Activated CD4-positive, alpha-beta T cell treated with anti-CD3 and anti-CD28 coated beads for 36 hours (primary cell): Measurements from ENCODE around the gene KLHL3. TPM values are rescaled to one million over a fixed set of nuclear protein-coding genes. Genes with fewer than 3 reads are reported as not detected.

Experiments used
- ATAC-seq: fragments of 200-7000 bp; cut with Tn5 transposase; one replicate; pipeline ENCODE4 v1.10.0; 2021; ENCODE audit warnings: mild to moderate bottlenecking, moderate library complexity
- CTCF ChIA-PET: fragments of 350-600 bp; sonication (Branson Sonifier 250); formaldehyde crosslinking; loops from one replicate; lab custom pipeline; 2021; ENCODE audit warnings: antibody characterized with exemption; lab: Charles Lee
- POLR2A ChIA-PET: fragments of 350-600 bp; sonication (Branson Sonifier 250); formaldehyde crosslinking; loops from one replicate; lab custom pipeline; 2021; ENCODE audit warnings: antibody characterized with exemption, inconsistent platforms; lab: Charles Lee
- DNase-seq: peaks from one replicate; pipeline ENCODE4 v3.0.0-alpha.2; 2020
- H3K27ac Mint-ChIP-seq: one replicate; pipeline ENCODE4 v1.8.0; 2021; ENCODE audit warnings: mixed read lengths
- H3K27me3 Mint-ChIP-seq: one replicate; pipeline ENCODE4 v1.8.0; 2021; ENCODE audit warnings: mixed read lengths
- H3K36me3 Mint-ChIP-seq: one replicate; pipeline ENCODE4 v1.8.0; 2021; ENCODE audit warnings: low read depth, mixed read lengths
- H3K4me1 Mint-ChIP-seq: one replicate; pipeline ENCODE4 v1.8.0; 2021; ENCODE audit warnings: mixed read lengths
- H3K4me3 Mint-ChIP-seq: one replicate; pipeline ENCODE4 v1.8.0; 2021; ENCODE audit warnings: mild to moderate bottlenecking, moderate library complexity, mixed read lengths
- H3K9me3 Mint-ChIP-seq: one replicate; pipeline ENCODE4 v1.8.0; 2021; ENCODE audit warnings: low read depth, mixed read lengths
- intact Hi-C, 2 experiments: fragments of 100-400 bp; cut with DNase I in 1 of 2; cut with micrococcal nuclease in 1 of 2; formaldehyde crosslinking; loops; one replicate each; pipeline versions ENCODE4 v1.14.2 to v1.15.1; 2022 to 2024; cut with DNase I, micrococcal nuclease
- total RNA-seq, 2 experiments: library from RNA; stranded (reverse); gene quantifications; one replicate each; pipeline ENCODE4 v1.2.3, GENCODE V29; 2021

KLHL3 gene
- total RNA-seq, 2 experiments from 2014 or later: 6.8 to 10.8 TPM

DNA sequence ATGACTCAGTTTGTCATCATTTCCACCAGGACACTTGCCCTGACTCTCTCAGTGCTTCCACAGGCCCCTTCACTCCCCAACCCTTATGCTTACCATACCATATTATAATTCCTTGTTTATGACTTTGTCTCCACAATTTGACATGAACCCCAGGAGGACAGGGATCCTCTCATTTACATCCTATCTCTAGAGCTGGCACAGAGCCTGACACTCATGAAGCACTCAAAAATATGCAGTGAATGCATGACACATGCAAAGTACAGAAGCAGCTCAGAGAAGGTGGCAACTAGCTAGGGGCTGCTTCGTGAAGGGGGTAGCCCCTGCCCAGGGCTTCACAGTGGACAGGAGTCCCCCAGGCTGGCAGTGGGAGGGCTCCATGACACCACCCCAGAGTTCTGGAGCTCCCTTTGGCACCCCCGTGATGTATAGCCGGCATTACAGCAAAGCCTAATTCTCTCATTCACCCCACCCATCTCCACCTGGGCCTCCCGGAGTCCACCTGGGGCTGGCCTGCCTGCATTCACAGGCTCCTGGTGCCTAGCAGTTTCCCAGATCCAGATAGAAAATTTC is 124.8 kb downstream of the KLHL3 start:
- CTCF ChIA-PET: interaction anchor here (0.5 to 0.7 kb wide), 2 partner anchors 11 to 556 kb away, joined by 3 to 4 read pairs; no protein-coding TSS in a partner anchor
- ATAC-seq: no peak

DNA sequence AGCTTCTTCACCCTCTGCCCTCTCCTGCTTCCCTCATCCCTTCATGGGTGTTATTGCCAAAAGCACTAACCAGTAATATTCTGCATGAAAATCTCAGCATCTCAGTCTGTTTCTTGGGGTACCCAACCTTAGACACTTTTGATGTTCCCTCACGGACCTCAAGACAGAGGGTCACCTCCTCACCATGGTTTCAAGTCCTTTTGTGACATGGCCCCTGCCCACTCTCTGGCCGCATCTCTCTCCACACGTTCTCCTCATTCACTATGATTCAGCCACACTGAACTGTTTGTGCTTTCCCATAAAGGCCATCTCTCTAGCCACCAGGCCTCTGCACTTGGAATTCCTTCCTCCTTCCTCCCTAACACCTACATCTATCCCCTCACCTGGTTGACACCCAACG is 125.3 kb downstream of the KLHL3 start:
- Mint-ChIP-seq H3K36me3 (no peaks in the 10 kb centered on the region), H3K27ac (no peak overlapping the region), H3K4me3 (no peak overlapping the region), H3K9me3 (no peaks in the 10 kb centered on the region), H3K27me3 (peaks cover 11% of the 10 kb centered on the region), H3K4me1 (peaks cover 15% of the 10 kb centered on the region)
- DNase-seq (no peak), ATAC-seq (no peak)
- ChIA-PET POLR2A (no interaction called here), CTCF (interaction anchor here (0.5 kb wide), 1 partner anchor 557 kb away, joined by 3 read pairs; no protein-coding TSS in a partner anchor)
- intact Hi-C loops: no loop called here

More for the DNA sequence above, 124.8 kb downstream of the KLHL3 start:
- H3K27me3 Mint-ChIP-seq: peaks cover 11% of the 10 kb centered on the region
- no peak for DNase-seq
- POLR2A ChIA-PET: no interaction called here
- peaks cover 15% of the 10 kb centered on the region for H3K4me1 Mint-ChIP-seq
- H3K9me3 Mint-ChIP-seq: no peaks in the 10 kb centered on the region
- intact Hi-C loops: no loop called here
- no peaks in the 10 kb centered on the region for H3K36me3 Mint-ChIP-seq
- no peak overlapping the region for H3K4me3 Mint-ChIP-seq
- no peak overlapping the region for H3K27ac Mint-ChIP-seq

DNA sequence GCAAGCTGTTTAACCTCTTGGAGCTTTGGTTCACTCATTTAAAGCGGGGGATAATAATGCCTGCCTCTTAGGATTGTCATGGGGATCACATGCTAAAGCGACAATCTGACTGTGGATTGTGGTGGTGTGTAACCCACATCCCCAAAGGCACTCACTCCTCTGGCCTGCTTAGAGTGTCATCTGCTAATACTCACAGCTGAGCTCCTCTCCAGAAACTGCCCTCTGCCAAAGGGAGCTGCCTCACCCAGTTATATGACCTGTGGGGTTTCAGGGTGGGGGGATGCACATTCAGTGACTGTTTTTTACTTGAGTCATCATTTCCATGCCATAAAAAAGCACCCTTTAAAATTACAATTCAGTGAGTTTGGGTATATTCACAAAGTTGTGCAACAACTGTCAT is 126.8 kb downstream of the KLHL3 start:
- Mint-ChIP-seq H3K4me1 (peaks cover 12% of the 10 kb centered on the region), H3K9me3 (no peaks in the 10 kb centered on the region), H3K36me3 (no peaks in the 10 kb centered on the region), H3K27me3 (peaks cover 18% of the 10 kb centered on the region), H3K27ac (no peak overlapping the region), H3K4me3 (no peak overlapping the region)
- ChIA-PET POLR2A (no interaction called here), CTCF (no interaction called here)
- intact Hi-C loops: no loop called here
- DNase-seq (no peak), ATAC-seq (no peak)

DNA sequence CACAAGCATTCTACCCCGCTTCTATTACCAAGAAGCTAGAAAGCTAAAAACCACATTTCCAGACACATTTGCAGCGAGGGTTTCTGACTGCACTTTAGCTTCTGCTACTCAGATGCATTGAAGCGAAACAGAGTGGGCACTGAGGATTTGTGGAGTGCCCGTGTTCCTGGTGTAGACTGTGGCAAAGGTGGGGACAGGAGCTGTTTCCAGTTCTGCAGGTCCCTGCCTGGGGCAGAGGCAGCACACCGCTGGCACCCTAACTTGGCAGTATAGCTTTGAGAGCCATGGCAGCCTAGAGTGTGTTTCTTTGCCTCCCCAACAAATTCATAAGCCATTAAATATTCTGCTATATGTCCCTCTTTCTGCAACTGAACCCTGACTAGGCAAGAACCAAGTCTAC is 128.1 kb downstream of the KLHL3 start:
- Mint-ChIP-seq H3K36me3 (no peaks in the 10 kb centered on the region), H3K27me3 (peaks cover 20% of the 10 kb centered on the region), H3K27ac (no peak overlapping the region), H3K4me3 (no peak overlapping the region), H3K4me1 (no peaks in the 10 kb centered on the region), H3K9me3 (no peaks in the 10 kb centered on the region)
- no peak for DNase-seq
- ChIA-PET POLR2A (no interaction called here), CTCF (interaction anchor here (0.6 kb wide), 1 partner anchor 1308 kb away, joined by 3 read pairs; no protein-coding TSS in a partner anchor)
- no peak for ATAC-seq
- intact Hi-C loops: no loop called here

DNA sequence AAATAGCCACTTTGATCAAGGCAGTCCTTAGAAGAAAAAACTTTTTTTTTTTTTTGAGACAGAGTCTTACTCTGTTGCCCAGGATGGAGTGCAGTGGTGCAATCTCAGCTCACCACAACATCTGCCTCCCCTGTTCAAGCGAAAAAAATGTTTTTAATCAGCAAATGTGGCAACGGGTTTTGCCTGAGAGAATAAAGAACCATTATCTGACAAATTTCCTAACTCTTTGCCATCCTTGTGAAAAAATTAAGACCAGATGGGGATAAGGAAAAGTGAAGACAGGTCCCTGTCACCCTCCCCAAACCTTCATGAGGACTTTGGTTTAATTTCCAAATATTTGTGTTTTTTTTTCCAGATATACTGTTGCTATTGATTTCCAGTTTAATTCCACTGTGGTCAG is 129.5 kb downstream of the KLHL3 start:
- Mint-ChIP-seq H3K4me3 (no peak overlapping the region), H3K36me3 (no peaks in the 10 kb centered on the region), H3K27ac (no peak overlapping the region), H3K27me3 (peaks cover 17% of the 10 kb centered on the region), H3K4me1 (no peaks in the 10 kb centered on the region), H3K9me3 (no peaks in the 10 kb centered on the region)
- no peak for ATAC-seq
- ChIA-PET CTCF (no interaction called here), POLR2A (no interaction called here)
- no peak for DNase-seq
- intact Hi-C loops: no loop called here

DNA sequence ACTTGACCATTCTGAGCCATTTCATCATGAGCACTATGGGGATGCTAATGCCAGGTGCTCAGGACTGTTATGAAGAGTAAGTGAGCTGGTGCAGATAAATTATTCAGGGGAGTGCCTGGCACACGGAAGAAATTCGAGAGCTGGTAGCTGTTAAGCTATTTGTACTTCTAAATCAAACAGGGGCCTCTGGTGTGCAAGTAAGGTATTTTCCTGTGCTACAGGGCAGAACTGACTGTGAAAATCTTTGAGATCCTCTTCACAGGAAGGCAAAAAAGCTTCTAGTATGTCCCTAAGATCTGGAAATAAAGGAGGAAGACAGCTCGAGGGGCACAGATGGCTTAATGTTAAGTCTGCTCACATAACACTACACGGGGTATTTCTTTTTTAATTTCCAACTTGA is 130.5 kb downstream of the KLHL3 start:
- H3K27ac Mint-ChIP-seq: no peak overlapping the region
- ChIA-PET POLR2A (no interaction called here), CTCF (interaction anchor here (0.9 kb wide), 1 partner anchor 12 kb away, joined by 3 read pairs; no protein-coding TSS in a partner anchor)
- H3K9me3 Mint-ChIP-seq: no peaks in the 10 kb centered on the region
- H3K4me3 Mint-ChIP-seq: no peak overlapping the region
- no peaks in the 10 kb centered on the region for H3K36me3 Mint-ChIP-seq
- no peaks in the 10 kb centered on the region for H3K4me1 Mint-ChIP-seq
- DNase-seq (no peak), ATAC-seq (no peak)
- H3K27me3 Mint-ChIP-seq: peaks cover 18% of the 10 kb centered on the region
- intact Hi-C loops: no loop called here

DNA sequence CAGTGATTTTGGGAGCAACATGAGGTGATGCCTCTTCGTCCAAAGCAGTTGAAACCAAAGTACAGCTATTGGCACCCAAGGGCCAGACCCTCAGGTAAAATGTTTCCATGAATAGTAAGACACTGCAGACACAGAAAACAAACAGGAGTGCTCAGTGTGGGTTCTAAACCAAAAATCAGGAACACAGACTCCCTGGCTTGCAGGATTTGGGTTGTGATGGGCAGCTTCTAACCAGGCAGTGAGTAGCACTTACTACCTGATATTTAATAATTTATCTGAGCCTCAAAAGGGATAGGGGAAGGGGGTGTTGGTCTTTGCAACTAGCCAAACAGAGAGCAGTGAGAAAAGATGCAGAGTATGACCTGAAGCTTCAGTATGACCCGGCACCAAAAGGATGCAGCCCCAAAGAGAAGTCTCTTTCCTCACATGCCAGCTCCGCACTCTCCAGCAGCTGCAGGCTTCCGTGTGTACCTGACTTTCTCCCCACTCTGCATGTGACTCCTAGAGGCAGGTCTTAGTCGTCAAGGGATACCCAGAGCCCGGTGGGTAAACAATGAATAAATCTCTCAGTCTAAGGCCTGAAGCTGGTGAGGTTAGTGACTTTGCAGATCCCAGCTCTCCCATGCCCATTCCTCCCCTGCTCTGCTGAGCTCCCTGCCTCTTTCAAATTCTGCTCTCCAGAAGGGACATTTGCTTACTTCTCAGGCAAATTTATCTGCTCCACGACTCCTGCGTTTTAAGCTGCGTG is 131.4 kb downstream of the KLHL3 start:
- H3K9me3 Mint-ChIP-seq: no peaks in the 10 kb centered on the region
- intact Hi-C loops: no loop called here
- POLR2A ChIA-PET: no interaction called here
- ATAC-seq (no peak), DNase-seq (no peak)
- H3K27me3 Mint-ChIP-seq: peaks cover 21% of the 10 kb centered on the region
- H3K27ac Mint-ChIP-seq: no peak overlapping the region
- H3K4me1 Mint-ChIP-seq: no peaks in the 10 kb centered on the region
- no peaks in the 10 kb centered on the region for H3K36me3 Mint-ChIP-seq
- CTCF ChIA-PET: interaction anchor here (0.9 kb wide), 1 partner anchor 13 kb away, joined by 3 read pairs; no protein-coding TSS in a partner anchor
- H3K4me3 Mint-ChIP-seq: no peak overlapping the region

DNA sequence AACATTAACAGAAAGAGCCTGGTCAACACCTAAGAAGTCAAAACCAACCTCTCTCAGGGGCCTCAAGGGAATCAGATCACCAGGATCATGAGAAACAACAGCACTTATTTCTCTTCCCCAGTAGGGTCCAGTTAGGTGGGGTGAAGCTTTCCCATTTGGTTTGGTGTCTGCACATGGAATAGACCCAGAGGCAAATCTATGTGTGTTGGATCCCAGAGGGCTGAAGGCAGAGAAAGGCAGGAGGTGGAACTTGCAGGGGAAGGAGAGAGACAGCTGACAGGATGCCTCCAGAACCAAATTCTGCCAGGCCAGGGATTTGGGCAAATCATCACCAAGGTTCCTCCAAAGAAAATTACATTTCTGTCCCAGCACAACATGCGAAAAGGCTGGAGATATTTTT is 132.0 kb downstream of the KLHL3 start:
- ChIA-PET CTCF (no interaction called here), POLR2A (no interaction called here)
- H3K4me3 Mint-ChIP-seq: no peak overlapping the region
- peaks cover 26% of the 10 kb centered on the region for H3K27me3 Mint-ChIP-seq
- H3K9me3 Mint-ChIP-seq: no peaks in the 10 kb centered on the region
- no peaks in the 10 kb centered on the region for H3K36me3 Mint-ChIP-seq
- ATAC-seq (no peak), DNase-seq (no peak)
- intact Hi-C loops: no loop called here
- H3K4me1 Mint-ChIP-seq: no peaks in the 10 kb centered on the region
- no peak overlapping the region for H3K27ac Mint-ChIP-seq

DNA sequence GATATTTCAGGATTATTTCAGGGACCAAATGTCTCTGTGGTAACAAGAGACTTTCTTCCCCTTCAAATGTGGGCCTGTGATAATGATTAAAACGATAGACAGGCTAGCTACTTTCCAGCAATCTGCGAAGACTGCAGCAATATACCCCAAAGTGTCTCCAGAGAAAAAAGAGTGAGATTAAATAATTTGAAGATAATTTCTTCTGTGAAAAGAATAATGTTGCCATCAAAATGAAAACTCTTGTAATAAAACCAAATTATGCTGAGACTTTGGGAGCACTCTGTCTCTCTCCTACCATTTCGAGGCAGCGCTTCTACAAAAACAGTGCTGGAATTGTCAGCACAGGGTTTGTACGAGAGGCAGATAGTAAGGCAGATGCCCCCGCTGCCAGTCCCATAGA is 132.5 kb downstream of the KLHL3 start:
- Mint-ChIP-seq H3K4me1 (no peaks in the 10 kb centered on the region), H3K27me3 (peaks cover 29% of the 10 kb centered on the region), H3K27ac (no peak overlapping the region), H3K36me3 (no peaks in the 10 kb centered on the region), H3K9me3 (no peaks in the 10 kb centered on the region), H3K4me3 (no peak overlapping the region)
- CTCF ChIA-PET: no interaction called here
- no peak for ATAC-seq
- DNase-seq: no peak
- intact Hi-C loops: no loop called here
- POLR2A ChIA-PET: no interaction called here

DNA sequence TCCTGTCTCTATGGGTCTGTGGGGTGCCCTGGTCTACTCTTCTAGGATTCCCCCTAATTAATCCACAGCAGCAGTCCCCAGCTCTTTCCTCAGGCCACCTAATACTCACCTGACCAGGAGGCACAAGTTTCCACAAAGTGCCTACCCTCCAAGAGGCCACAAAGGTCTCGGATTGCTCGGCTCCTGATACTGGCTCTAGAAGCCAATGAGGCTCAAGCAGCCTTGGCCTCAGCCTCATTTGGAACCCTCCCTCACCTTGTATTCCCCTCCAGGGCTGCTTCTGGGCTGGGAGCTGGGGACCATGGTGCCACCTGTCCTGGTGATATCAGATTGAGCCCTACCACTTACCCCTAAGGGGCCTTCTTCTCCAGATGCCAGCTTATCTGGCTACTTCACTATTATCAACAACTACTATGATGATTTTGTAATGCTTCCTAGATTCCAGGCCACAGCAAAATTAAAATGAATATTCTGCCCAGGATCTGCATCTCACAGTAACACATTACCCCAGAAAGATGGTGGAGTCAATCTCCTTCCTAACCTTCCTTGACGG is 133.1 kb downstream of the KLHL3 start:
- ChIA-PET POLR2A (no interaction called here), CTCF (no interaction called here)
- Mint-ChIP-seq H3K36me3 (no peaks in the 10 kb centered on the region), H3K9me3 (no peaks in the 10 kb centered on the region), H3K4me3 (no peak overlapping the region), H3K4me1 (no peaks in the 10 kb centered on the region), H3K27me3 (peaks cover 32% of the 10 kb centered on the region), H3K27ac (no peak overlapping the region)
- DNase-seq (no peak), ATAC-seq (no peak)
- intact Hi-C loops: no loop called here

DNA sequence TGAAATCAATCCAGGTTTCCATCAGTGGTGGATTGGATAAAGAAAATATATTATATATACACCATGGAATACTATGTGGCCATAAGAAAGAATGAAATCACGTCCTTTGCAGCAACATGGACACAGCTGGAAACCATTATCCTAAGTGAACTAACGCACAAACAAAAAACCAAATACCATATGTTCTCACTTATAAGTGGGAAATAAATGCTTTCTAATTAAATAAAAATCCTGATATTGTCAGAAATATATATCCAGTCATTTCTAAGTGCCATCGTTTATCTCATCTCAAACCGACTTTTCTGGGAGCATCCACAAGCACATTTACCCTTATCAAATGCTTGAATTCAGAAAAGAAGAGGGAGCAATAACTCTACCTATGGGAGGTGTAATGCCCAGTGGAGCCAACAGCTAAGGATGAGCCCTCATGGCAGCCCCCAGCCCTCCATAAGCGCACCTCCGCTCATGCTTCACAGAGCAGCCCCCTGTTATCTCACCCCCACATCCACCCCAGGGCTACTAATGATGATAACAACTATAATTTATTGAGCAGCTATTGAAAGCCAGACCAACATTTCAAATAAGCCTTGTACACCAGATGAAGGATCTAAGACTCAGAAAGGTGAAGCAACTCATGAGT is 135.0 kb downstream of the KLHL3 start:
- CTCF ChIA-PET: no interaction called here

More for the DNA sequence above, 135.0 kb downstream of the KLHL3 start:
- Mint-ChIP-seq H3K4me3 (no peak overlapping the region), H3K36me3 (no peaks in the 10 kb centered on the region), H3K27ac (no peak overlapping the region), H3K9me3 (no peaks in the 10 kb centered on the region), H3K4me1 (no peaks in the 10 kb centered on the region), H3K27me3 (peaks cover 39% of the 10 kb centered on the region)
- intact Hi-C loops: no loop called here
- POLR2A ChIA-PET: no interaction called here
- ATAC-seq (no peak), DNase-seq (no peak)
